HG02610 (cell line): ENCODE measurements around the gene TEAD1.

Experiments
- ATAC-seq: cut with Tn5 transposase; IDR thresholded peaks from one replicate; pipeline ENCODE4 v1.9.1; 2021; ENCODE audit warnings: mild to moderate bottlenecking, moderate library complexity; ENCODE audit not compliant: unreplicated experiment

The TEAD1 gene

GRCh38 chr11:12806113-12806512, 131.9 kb downstream of the TEAD1 start:
- no peak for ATAC-seq

GRCh38 chr11:12807621-12808020, 133.4 kb downstream of the TEAD1 start:
- ATAC-seq, result no peak

GRCh38 chr11:12808519-12808918, 134.3 kb downstream of the TEAD1 start:
- ATAC-seq, result no peak

DNA sequence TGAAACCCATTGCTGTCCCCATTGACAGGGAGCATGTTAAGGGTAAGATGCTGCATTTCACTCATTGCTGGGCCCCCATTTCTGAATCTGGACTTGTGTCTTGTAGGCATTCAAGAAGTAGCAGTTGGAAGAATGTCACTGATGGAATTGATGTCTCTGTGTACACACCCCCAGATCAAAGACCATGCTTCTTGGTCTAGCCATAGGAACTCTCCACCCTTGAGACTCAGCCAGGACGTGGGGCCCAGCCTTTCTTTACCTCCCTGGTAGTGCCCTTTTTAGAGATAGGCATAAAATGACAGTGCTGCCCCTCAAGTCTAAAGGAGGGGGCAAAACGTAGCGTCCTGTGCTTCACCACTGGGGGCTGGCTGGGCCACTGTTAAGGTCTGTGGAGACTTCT, 135.1 kb downstream of the TEAD1 start:
- no peak for ATAC-seq

- ATAC-seq, result no peak
Observed at GRCh38 chr11:12809864-12810567, 135.8 kb downstream of the TEAD1 start.

DNA sequence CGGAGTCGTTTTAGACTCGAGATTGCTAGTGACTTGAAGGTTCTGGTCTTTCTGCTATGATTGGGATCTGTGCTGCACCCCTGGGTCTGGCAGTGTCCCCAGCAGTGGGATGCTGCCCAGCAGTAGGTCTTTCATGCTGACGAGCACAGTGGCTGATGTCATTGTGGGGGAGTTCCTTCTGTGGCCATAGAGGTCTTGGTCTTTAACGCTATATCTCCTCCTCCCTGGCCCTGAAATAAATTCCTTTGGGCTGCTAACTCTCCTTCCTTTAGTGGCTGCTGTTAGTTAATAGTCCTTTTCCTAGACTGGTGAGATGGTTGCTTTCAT, 136.3 kb downstream of the TEAD1 start:
- ATAC-seq, result no peak

GRCh38 chr11:12811861-12812260, 137.6 kb downstream of the TEAD1 start:
- ATAC-seq, result no peak

DNA sequence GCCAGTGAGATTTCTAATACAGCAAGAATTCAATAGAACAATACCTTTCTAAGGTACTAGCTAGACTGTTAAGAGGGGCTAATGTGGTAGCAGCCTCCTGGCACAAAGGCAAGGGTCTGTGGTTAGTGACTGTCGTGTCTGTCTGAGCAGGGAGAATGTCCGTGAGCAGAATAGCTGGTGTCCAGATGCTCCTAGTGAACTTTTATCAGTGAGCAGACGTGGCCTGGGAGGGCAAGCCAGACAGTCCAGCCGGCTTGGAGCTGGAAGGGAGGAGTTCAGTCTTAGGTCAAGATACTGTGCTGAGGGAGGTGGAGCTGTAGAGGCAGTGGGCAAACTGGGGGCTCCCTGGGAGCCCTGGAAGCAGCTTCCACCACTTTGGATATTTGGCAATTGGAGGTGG, 138.6 kb downstream of the TEAD1 start:
- no peak for ATAC-seq

DNA sequence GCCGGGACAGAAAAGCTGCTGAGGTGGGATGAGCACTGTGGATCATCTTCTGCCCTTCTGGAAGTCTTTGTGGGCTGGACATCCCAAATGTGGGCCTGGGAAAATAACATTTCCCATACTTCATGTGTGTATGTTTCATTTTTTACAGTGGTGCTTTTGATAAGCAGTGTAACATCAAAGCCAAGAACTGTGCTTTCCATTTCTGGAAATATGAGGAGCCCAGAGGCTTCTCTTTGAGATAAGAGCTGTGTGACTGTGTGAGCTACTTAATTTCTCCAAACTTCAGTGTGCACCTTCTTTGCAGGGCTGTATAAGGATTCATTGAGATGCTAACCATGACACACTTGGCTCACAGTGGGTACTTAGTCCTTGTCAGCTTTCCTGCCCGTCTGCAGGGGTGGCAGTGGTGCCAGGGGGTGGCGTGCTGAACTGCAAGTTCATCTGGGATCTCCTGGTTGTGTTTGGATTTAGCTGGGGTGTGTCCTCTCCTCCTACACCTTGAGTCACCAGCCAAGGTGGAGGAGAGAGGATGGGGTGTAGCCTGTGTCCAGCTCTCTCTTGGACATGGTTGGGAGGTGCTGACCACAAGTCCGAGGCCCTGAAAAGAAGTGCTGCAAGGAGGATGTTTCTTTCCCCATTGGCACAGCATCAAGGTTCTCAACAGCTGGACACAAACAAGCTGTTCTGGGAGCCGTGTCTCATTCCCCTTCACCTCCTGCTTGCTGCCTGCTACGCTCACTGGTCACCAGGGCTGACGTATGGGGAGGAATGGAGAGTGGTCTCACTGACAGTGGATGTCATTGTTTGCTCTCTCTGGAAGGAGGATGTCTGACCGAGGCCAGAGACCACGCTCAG, 139.4 kb downstream of the TEAD1 start:
- no peak for ATAC-seq

DNA sequence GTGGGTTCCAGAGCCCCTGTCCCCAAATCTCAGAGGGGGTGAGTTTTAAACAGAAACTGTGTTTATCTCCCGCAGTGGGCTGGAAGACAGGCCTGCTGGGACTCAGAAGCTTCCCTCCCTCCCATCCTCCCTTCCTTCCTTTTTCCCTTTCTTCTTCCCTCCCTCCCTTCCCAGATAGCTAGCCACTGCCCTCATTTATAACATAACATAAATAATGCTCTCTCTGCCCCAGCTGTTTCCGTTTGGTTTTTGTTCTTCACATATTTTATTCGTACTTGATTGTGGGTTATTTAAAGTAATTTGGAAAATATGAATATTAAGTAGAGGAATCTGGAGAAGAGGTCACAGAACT, 140.9 kb downstream of the TEAD1 start:
- no peak for ATAC-seq

- ATAC-seq, result no peak
Observed at GRCh38 chr11:12815931-12816494, 141.8 kb downstream of the TEAD1 start.

- no peak for ATAC-seq
Observed at GRCh38 chr11:12817681-12818332, 143.6 kb downstream of the TEAD1 start.

DNA sequence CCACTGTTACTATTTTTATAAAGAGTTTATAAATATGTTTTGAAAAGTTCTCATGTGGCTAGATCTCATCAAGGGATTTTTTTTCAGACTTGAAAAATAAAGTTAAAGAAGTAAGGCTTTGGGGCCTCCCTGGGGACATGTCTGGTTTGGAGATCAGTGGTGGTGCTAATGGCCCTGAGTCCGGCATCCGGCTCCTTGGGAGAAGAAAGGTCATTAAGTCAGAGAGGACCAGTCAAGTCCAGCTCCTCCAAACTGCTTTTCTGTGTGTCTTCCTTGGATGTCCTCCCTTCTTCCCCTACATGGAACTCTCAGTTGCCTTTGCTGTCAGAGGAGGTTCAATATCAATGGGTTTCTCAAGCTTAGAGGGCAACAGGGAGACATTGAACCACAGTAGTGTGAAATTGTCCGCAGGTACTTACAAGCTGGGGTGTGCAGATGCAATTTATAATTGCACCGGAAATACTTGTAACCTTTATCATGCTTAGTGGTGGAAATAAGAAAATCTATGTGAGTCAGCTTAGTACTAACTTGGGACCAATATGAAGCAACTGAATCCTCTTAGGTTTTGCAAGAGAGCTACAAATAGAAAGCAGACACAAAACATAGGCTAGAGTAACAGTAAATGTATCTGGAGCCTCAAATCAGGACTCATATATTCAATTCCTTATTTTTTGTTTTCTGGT, 144.3 kb downstream of the TEAD1 start:
- ATAC-seq, result no peak

DNA sequence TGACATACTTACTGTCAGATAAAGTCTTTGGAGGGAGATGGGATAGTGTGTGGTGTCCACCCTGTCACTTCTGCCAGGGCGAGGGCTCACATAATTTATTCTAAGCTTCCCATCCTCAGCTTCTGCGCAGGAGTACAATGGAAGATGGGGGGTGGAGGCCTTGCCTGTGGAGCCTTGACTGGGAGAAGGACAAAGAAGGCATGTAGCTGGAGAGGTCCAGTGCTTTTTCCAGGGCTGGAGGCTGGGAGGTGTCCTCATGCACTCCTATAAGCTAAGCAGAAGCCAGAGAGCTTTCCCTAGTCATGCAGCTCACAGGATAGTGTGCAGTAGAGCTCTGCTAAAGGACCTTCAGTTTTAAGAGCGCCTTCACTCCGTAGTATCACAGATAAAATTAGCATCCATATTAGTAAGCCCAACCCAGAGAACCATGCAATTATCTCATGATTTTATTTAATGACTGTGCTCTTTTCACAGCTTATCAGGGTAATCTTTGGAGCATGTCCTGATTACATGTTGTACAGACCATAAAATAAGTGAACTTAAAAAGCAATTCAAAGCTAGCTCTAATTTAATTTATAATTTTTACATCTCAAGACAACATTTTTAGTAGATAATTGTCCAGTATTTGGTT, 148.3 kb downstream of the TEAD1 start:
- ATAC-seq, result no peak

DNA sequence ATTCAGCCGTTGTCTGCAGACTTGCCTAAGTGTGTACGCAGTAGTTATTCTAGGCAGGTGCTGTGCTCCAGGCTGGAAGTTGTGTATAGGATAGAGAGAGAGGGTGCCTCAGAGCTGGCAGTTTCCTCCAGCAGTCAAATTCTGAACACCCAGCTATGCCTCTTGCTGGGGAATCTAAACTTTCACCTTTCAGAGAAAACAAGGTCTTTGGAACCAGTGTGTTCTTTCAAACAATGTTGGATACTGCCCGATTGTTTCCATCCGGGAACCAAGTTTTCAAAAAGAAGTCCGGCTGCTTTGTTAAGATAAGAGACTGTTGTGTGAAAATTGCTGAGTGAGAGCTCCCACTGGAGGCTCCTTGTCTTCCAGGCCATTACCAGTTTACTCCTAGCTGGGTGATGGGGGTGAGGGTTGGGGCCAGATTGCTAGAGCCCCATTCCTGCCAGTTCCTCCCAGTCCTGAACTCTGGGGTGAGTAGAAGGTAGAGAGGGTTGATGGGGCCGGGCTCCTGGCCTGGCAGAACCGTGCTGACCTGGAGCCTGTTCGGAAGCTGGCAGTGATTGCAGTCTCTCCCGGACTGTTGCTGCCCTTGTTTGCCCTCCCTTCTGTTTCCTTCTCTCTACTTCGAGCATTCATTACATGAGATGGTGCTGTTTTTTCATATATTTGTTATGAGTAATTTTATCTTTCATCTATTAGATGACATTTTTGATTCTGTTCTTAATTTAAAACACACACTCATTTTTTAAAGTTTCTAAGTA, 150.2 kb downstream of the TEAD1 start:
- no peak for ATAC-seq

GRCh38 chr11:12826441-12826840, 152.2 kb downstream of the TEAD1 start:
- no peak for ATAC-seq

DNA sequence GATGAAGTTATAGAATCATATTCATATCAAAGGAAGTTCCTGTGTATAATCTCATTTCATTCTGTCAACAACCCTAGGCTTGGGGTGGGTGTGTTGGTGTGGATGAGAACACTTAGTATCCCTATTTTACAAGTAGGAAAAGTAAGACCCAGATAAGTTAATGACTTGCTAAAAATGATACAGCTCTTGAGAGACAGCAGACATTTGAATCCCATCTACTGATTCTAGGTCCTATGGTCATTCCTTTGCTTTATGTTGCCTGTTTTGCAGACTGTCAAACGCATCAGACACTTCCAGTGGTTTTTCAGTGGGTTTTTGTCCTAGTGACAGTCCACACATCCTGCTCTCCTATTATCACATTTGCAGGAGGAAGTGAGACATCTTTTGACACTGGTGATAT, 153.1 kb downstream of the TEAD1 start:
- ATAC-seq, result no peak

- ATAC-seq, result peak; percentile 41
Observed at GRCh38 chr11:12827929-12828812, 153.9 kb downstream of the TEAD1 start.

- ATAC-seq, result no peak
Observed at GRCh38 chr11:12829131-12829530, 154.9 kb downstream of the TEAD1 start.
